HG03039 (cell line): ENCODE results near the gene PTPRJ.

ENCODE experiments used
- ATAC-seq: cut with Tn5 transposase; IDR thresholded peaks from one replicate; pipeline ENCODE4 v1.9.1; 2021; ENCODE audit warnings: mild to moderate bottlenecking, moderate library complexity; ENCODE audit not compliant: unreplicated experiment

PTPRJ gene

GRCh38 chr11:48058788-48059187, 78.4 kb downstream of the PTPRJ start:
- ATAC-seq = no peak

GRCh38 chr11:48062649-48063048, 82.3 kb downstream of the PTPRJ start:
- no peak for ATAC-seq

- ATAC-seq = no peak
Observed at GRCh38 chr11:48063424-48063978, 83.1 kb downstream of the PTPRJ start.

- ATAC-seq = no peak
Observed at GRCh38 chr11:48064306-48064705, 83.9 kb downstream of the PTPRJ start.

- no peak for ATAC-seq
Observed at GRCh38 chr11:48066881-48067800, 86.8 kb downstream of the PTPRJ start.

- no peak for ATAC-seq
Observed at GRCh38 chr11:48073031-48073861, 92.9 kb downstream of the PTPRJ start.

- ATAC-seq = no peak
Observed at GRCh38 chr11:48074425-48075181, 94.2 kb downstream of the PTPRJ start.

GRCh38 chr11:48075637-48076036, 95.3 kb downstream of the PTPRJ start:
- no peak for ATAC-seq

- ATAC-seq = no peak
Observed at GRCh38 chr11:48077251-48077650, 96.9 kb downstream of the PTPRJ start.

- ATAC-seq = no peak
Observed at GRCh38 chr11:48078689-48079088, 98.3 kb downstream of the PTPRJ start.

- ATAC-seq = no peak
Observed at GRCh38 chr11:48079596-48079995, 99.2 kb downstream of the PTPRJ start.

- ATAC-seq = no peak
Observed at GRCh38 chr11:48080301-48080861, 100.0 kb downstream of the PTPRJ start.

- no peak for ATAC-seq
Observed at GRCh38 chr11:48081151-48082010, 101.0 kb downstream of the PTPRJ start.

- ATAC-seq = no peak
Observed at GRCh38 chr11:48082771-48083170, 102.4 kb downstream of the PTPRJ start.

GRCh38 chr11:48083421-48083820, 103.1 kb downstream of the PTPRJ start:
- ATAC-seq = no peak

GRCh38 chr11:48085688-48086087, 105.3 kb downstream of the PTPRJ start:
- no peak for ATAC-seq

- no peak for ATAC-seq
Observed at GRCh38 chr11:48087422-48087821, 107.1 kb downstream of the PTPRJ start.

- no peak for ATAC-seq
Observed at GRCh38 chr11:48087974-48088681, 107.8 kb downstream of the PTPRJ start.

- no peak for ATAC-seq
Observed at GRCh38 chr11:48088682-48089050, 108.3 kb downstream of the PTPRJ start.
